HG02870 (cell line): ENCODE measurements around the gene NPAS3.

Source experiments
- ATAC-seq: cut with Tn5 transposase; IDR thresholded peaks from one replicate; pipeline ENCODE4 v1.9.1; 2021; ENCODE audit warnings: mild to moderate bottlenecking, moderate library complexity; ENCODE audit not compliant: unreplicated experiment

NPAS3 gene

GRCh38 chr14:33539918-33540357 lies 601.3 kb downstream of the NPAS3 start:
- no peak for ATAC-seq

- ATAC-seq = no peak
Measured at GRCh38 chr14:33541171-33541570, 602.5 kb downstream of the NPAS3 start.

GRCh38 chr14:33542338-33543287 lies 603.9 kb downstream of the NPAS3 start:
- peak; percentile 60 for ATAC-seq

- ATAC-seq = no peak
Measured at GRCh38 chr14:33545696-33546095, 607.0 kb downstream of the NPAS3 start.

- no peak for ATAC-seq
Measured at GRCh38 chr14:33548606-33549005, 609.9 kb downstream of the NPAS3 start.

- ATAC-seq = no peak
Measured at GRCh38 chr14:33551963-33552362, 613.3 kb downstream of the NPAS3 start.

- ATAC-seq = no peak
Measured at GRCh38 chr14:33553706-33554278, 615.1 kb downstream of the NPAS3 start.

- ATAC-seq = no peak
Measured at GRCh38 chr14:33554988-33555387, 616.3 kb downstream of the NPAS3 start.

GRCh38 chr14:33555710-33556350 lies 617.2 kb downstream of the NPAS3 start:
- no peak for ATAC-seq

GRCh38 chr14:33556382-33557121 lies 617.9 kb downstream of the NPAS3 start:
- ATAC-seq = no peak

GRCh38 chr14:33560718-33561431 lies 622.2 kb downstream of the NPAS3 start:
- no peak for ATAC-seq

- no peak for ATAC-seq
Measured at GRCh38 chr14:33561488-33562175, 623.0 kb downstream of the NPAS3 start.

- ATAC-seq = no peak
Measured at GRCh38 chr14:33563191-33563900, 624.7 kb downstream of the NPAS3 start.

GRCh38 chr14:33563901-33564197 lies 625.2 kb downstream of the NPAS3 start:
- ATAC-seq = no peak

GRCh38 chr14:33564774-33565630 lies 626.3 kb downstream of the NPAS3 start:
- ATAC-seq = peak; percentile 96

- no peak for ATAC-seq
Measured at GRCh38 chr14:33566082-33566481, 627.4 kb downstream of the NPAS3 start.

GRCh38 chr14:33567023-33567728 lies 628.5 kb downstream of the NPAS3 start:
- ATAC-seq = no peak

- no peak for ATAC-seq
Measured at GRCh38 chr14:33567731-33568130, 629.1 kb downstream of the NPAS3 start.
